ENCODE data around the gene CLEC7A.

DNA sequence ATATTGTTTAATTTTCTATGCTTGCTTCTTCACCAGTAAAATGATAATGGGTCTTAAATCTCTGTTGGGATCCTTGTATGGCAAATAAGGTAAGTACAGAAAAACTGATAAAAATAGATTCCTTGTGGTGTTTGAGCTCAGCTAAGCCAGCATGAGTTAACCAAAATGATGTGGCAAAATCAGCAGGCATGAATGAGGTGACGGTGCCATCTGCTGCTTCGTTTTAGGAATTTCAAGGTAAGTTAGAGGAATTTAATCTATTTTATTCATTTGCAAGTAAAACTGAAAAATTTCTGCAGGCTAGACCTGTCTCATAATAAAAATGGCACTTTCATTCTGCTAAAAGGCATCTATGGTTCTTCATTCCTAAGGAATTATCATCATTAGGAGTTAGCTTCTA, 10.0 kb upstream of the CLEC7A start:
- TF ChIP-seq, protein P1, sequence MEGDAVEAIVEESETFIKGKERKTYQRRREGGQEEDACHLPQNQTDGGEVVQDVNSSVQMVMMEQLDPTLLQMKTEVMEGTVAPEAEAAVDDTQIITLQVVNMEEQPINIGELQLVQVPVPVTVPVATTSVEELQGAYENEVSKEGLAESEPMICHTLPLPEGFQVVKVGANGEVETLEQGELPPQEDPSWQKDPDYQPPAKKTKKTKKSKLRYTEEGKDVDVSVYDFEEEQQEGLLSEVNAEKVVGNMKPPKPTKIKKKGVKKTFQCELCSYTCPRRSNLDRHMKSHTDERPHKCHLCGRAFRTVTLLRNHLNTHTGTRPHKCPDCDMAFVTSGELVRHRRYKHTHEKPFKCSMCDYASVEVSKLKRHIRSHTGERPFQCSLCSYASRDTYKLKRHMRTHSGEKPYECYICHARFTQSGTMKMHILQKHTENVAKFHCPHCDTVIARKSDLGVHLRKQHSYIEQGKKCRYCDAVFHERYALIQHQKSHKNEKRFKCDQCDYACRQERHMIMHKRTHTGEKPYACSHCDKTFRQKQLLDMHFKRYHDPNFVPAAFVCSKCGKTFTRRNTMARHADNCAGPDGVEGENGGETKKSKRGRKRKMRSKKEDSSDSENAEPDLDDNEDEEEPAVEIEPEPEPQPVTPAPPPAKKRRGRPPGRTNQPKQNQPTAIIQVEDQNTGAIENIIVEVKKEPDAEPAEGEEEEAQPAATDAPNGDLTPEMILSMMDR (conservative IDR thresholded peaks at IDR 0.05; ENCODE audit: low read length): peak; percentile 61
- TF ChIP-seq EZH2phosphoT487 (IDR thresholded peaks at IDR 0.05; ENCODE audit: borderline replicate concordance): no peak
